Mucosa of descending colon (tissue), 3 donors: ENCODE results near the gene SPINK4. TPM values are rescaled to one million over a fixed set of nuclear protein-coding genes. Genes with fewer than 3 reads are reported as not detected.

ENCODE experiments used
- ATAC-seq: fragments of 200-7000 bp; cut with Tn5 transposase; one replicate; pipeline ENCODE4 v1.9.1; 2020; ENCODE audit warnings: mild to moderate bottlenecking, moderate library complexity
- DNase-seq, 3 donors: peaks; one replicate each; pipeline ENCODE4 v3.0.0-alpha.2; 2020
- H3K36me3 ChIP-seq: fragments of 200-600 bp; one replicate; pipeline ENCODE4 v1.8.0; 2021; ENCODE audit warnings: low read depth, mild to moderate bottlenecking
- H3K4me1 ChIP-seq: fragments of 200-600 bp; one replicate; pipeline ENCODE4 v1.8.0; 2021; ENCODE audit warnings: low read depth, mild to moderate bottlenecking
- H3K4me3 ChIP-seq: fragments of 200-600 bp; one replicate; pipeline ENCODE4 v1.8.0; 2021; ENCODE audit warnings: mild to moderate bottlenecking
- H3K9me3 ChIP-seq: fragments of 200-600 bp; one replicate; pipeline ENCODE4 v1.8.0; 2021; ENCODE audit warnings: mild to moderate bottlenecking
- intact Hi-C, 2 donors: fragments of 100-400 bp; cut with DNase I in 1 of 2; cut with micrococcal nuclease in 1 of 2; formaldehyde crosslinking; loops; one replicate each; pipeline versions ENCODE4 v1.11.0 to v1.11.1; 2022; cut with DNase I, micrococcal nuclease
- total RNA-seq, 3 donors: library from RNA; stranded (reverse); fragmentation: NEBNext Ultra II Directional in 2 of 3; extraction: Animal tissue kit (Norgen Biotek cat#: 25700) in 2 of 3; gene quantifications; one replicate each; pipeline versions ENCODE4 v1.2.1 to v1.2.4, GENCODE V29; 2021 to 2023
- TF ChIP-seq, protein P1 (sequence below): fragments of 200-600 bp; IDR thresholded peaks from one replicate; pipeline ENCODE4 v1.8.0; 2022; ENCODE audit warnings: antibody characterized with exemption, mild to moderate bottlenecking
- donor health status: DM: no; HTN: no; CAD: no; lungs with moderate emphysema.
- donor health status: DM: no; HTN: no; CAD: no.
- donor health status: DM: no; HTN: yes; CAD: no.

SPINK4 gene
- total RNA-seq, 3 donors from 2014 or later: 13.2 to 85.2 (median 33.3) TPM

DNA sequence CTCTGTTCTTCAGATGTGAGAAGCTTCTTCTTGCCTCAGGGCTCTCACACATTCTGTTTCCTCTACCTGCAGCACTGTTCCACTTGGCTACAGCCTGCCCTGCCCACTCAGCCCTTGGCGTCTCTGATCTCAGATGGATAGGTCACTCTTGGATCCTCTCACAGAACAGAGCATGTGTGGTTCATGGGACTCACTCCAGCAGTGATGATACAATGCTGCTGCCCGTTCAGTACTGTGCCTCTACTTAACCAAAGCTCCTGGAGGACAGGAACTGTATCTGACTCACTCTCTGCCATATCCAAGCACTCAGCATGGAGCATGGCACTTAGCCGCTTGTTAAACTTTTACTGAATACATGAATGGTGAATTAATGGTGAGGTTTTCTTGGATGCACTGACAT lies 3.4 kb upstream of the SPINK4 start:
- intact Hi-C loops: no loop called here
- H3K4me3 ChIP-seq: no peak overlapping the region
- TF ChIP-seq, protein P1, sequence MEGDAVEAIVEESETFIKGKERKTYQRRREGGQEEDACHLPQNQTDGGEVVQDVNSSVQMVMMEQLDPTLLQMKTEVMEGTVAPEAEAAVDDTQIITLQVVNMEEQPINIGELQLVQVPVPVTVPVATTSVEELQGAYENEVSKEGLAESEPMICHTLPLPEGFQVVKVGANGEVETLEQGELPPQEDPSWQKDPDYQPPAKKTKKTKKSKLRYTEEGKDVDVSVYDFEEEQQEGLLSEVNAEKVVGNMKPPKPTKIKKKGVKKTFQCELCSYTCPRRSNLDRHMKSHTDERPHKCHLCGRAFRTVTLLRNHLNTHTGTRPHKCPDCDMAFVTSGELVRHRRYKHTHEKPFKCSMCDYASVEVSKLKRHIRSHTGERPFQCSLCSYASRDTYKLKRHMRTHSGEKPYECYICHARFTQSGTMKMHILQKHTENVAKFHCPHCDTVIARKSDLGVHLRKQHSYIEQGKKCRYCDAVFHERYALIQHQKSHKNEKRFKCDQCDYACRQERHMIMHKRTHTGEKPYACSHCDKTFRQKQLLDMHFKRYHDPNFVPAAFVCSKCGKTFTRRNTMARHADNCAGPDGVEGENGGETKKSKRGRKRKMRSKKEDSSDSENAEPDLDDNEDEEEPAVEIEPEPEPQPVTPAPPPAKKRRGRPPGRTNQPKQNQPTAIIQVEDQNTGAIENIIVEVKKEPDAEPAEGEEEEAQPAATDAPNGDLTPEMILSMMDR: no peak
- peaks cover 24% of the 10 kb centered on the region for H3K4me1 ChIP-seq
- H3K36me3 ChIP-seq: no peaks in the 10 kb centered on the region
- no peak for DNase-seq
- ATAC-seq: no peak
- H3K9me3 ChIP-seq: no peaks in the 10 kb centered on the region

DNA sequence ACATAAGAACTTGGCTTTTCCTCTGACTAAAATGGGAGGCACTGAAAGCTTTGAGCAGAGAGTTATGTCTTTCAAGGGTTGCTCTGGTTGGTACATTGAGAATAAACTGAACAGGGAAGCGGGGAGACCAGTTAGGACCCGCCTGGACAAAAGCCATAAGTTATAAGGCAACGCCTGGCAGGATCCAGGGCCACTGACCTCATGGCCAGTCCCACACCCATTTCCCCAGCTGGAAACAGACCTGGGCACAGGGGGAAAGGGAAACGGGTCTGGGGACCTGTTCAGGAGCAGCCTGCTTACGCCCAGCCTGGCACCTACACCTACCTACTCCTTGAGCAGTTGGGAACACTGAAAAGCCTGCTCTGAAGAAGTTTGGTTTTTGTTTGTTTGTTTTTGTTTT lies 1.3 kb downstream of the SPINK4 start:
- TF ChIP-seq, protein P1: no peak
- ATAC-seq: peak; percentile 59
- Histone ChIP-seq H3K36me3 (no peaks in the 10 kb centered on the region), H3K9me3 (no peaks in the 10 kb centered on the region), H3K4me1 (peaks cover 6% of the 10 kb centered on the region), H3K4me3 (no peak overlapping the region)
- intact Hi-C loops: no loop called here
- peak in 2 of 3 donors; percentile 50 to 55 for DNase-seq

DNA sequence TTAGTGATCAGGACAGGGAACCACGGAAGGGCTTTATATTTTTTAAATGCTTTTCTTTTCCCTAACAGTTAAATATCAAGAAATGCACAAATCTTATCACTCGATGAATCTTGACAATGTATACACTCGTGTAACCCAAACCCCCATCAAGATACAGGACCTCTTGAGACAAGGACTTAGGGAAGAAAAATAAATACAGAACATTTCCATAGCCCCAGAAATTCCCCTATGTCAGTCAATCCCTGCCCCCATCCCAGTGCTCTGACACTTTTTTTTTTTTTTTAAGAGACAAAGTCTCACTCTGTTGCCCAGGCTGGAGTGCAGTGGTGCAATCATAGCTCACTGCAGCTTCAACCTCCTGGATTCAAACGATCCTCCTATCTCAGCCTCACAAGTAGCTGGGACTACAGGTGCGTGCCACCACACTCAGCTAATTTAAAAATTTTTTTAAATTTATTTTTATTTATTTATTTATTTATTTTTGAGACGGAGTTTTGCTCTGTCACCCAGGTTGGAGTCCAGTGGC lies 2.7 kb downstream of the SPINK4 start:
- H3K4me3 ChIP-seq: no peak overlapping the region
- H3K36me3 ChIP-seq: no peaks in the 10 kb centered on the region
- no peak for ATAC-seq
- TF ChIP-seq, protein P1: no peak
- peaks cover 6% of the 10 kb centered on the region for H3K4me1 ChIP-seq
- no peaks in the 10 kb centered on the region for H3K9me3 ChIP-seq
- DNase-seq: no peak
- intact Hi-C loops: no loop called here

DNA sequence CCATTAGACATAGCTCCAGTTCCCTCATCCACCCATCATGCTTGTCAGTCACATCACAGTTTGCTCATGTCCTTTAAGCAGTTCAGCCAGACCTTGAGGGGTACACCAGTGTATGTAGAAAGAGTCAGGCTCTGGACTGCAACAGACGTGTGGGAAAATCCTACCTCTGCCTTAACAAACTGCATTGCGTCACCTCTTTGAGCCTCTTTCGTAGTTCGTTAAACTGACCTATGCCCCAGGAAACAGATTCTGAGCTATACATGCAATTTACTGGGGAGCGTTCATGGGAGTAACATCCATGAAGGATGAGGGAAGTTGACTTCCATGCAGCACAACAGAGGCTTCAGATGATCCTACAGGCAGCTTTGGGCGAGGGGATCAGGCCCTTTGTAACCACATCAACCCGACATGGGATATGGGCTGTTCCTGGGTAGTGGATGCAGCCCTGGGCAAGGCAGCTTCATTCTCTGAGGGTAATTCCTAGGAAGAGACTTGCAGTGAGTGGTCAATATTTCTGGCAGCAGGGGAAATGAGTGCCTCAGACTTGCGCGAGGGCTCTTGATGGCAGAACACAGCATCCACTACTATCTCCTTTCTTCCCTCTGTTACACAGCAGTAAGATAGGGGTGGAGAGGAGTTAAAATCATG lies 4.3 kb downstream of the SPINK4 start:
- Histone ChIP-seq H3K36me3 (no peaks in the 10 kb centered on the region), H3K4me1 (peaks cover 6% of the 10 kb centered on the region), H3K9me3 (no peaks in the 10 kb centered on the region), H3K4me3 (no peak overlapping the region)
- ATAC-seq (peak; percentile 75), DNase-seq (peak in 2 of 3 donors; percentile 30 to 44)
- TF ChIP-seq, protein P1: no peak
- intact Hi-C loops: no loop called here

DNA sequence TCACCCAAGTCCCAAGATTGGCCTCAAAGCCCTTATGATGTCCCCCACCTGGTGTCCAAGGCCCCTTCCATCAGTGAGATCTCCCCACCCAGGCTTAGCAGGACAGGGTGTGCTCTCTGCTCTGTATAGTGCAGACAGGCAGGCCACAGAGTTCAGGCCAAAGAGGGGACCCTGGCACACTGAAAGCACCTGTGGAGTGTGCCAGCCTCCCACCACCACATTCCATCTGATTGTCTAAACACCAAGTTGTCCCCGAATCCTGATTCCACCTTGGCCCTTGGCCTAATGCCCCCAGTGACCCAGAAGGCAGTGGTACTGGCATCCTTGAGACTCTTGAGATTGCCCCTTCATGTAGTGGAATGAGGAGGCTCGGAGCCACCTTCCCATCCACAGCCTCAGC lies 5.4 kb downstream of the SPINK4 start:
- DNase-seq (no peak), ATAC-seq (no peak)
- intact Hi-C loops: no loop called here
- Histone ChIP-seq H3K4me3 (no peak overlapping the region), H3K36me3 (no peaks in the 10 kb centered on the region), H3K9me3 (no peaks in the 10 kb centered on the region), H3K4me1 (peaks cover 6% of the 10 kb centered on the region)
- TF ChIP-seq, protein P1: no peak
